ENCODE data around the gene NPIPA5.
"Not testable (repeated sequence)": the region's sequence is repeated elsewhere in the genome, so short reads cannot be mapped to it uniquely, and the experiment has no call there.

DNA sequence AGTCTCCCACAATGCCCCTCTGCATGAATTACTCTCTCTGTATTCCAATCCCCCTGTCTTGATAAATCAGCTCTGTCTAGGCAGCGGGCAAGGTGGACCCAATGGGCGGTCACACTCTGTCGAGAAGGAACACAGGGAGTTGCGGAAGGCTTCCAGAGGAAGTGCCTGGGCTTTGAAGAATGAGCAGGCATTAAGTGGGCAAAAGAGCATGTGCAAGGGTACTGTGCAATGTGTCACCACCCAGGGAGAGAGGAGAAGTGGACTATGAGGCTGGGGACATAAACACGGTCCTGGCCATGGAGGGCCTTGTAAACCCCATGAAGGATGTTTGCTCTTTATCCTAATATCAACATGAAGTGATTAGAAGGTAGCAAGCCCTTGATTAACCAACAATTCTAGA is 44.1 kb downstream of the NPIPA5 start:
- TF ChIP-seq, protein P1, sequence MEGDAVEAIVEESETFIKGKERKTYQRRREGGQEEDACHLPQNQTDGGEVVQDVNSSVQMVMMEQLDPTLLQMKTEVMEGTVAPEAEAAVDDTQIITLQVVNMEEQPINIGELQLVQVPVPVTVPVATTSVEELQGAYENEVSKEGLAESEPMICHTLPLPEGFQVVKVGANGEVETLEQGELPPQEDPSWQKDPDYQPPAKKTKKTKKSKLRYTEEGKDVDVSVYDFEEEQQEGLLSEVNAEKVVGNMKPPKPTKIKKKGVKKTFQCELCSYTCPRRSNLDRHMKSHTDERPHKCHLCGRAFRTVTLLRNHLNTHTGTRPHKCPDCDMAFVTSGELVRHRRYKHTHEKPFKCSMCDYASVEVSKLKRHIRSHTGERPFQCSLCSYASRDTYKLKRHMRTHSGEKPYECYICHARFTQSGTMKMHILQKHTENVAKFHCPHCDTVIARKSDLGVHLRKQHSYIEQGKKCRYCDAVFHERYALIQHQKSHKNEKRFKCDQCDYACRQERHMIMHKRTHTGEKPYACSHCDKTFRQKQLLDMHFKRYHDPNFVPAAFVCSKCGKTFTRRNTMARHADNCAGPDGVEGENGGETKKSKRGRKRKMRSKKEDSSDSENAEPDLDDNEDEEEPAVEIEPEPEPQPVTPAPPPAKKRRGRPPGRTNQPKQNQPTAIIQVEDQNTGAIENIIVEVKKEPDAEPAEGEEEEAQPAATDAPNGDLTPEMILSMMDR (conservative IDR thresholded peaks at IDR 0.05; ENCODE audit: low read depth, low read length): not testable (repeated sequence)
- TF ChIP-seq EZH2 (IDR thresholded peaks at IDR 0.05; ENCODE audit: low read length, unreplicated experiment): not testable (repeated sequence)

All from PC-3 (cell line).